Peyer's patch (tissue), 4 donors: ENCODE measurements around the gene MAPKBP1.

ENCODE experiments used
- POLR2A ChIP-seq, 2 donors: fragments of 450-650 bp; IDR thresholded peaks; one replicate each; pipeline ENCODE4 v1.5.1; 2017; ENCODE audit warnings: antibody characterized with exemption in 2 of 2, mild to moderate bottlenecking in 2 of 2, moderate library complexity in 2 of 2
- TF ChIP-seq, protein P1 (sequence below), 6 experiments: fragments of 450-650 bp in 4 of 6; fragments of 200-600 bp in 2 of 6; sonication (generic) in 1 of 6; IDR thresholded peaks; one replicate each; pipeline ENCODE4 v1.5.1; 2017 to 2019; ENCODE audit warnings: antibody characterized with exemption in 6 of 6, mild to moderate bottlenecking in 3 of 6, moderate library complexity in 1 of 6

DNA sequence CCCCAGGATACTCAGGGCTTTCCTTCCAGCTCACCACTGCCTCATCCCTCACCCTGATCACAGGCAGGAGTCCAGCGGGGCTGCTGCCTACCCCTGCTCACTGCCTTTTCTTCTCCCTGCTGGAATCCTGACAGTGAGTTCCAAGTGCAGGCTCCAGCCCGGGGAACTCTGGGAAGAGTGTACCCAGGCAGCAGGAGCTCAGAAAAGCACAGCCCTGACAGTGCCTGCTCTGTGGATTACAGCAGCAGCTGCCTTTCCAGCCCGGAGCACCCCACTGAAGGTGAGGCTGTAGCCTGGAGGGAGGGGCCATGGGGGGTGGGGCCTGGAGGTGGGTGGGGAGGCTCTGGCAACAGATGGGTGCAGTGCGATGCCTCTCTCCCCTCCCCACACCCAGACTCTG, 47.5 kb downstream of the MAPKBP1 start:
- TF ChIP-seq, protein P1, sequence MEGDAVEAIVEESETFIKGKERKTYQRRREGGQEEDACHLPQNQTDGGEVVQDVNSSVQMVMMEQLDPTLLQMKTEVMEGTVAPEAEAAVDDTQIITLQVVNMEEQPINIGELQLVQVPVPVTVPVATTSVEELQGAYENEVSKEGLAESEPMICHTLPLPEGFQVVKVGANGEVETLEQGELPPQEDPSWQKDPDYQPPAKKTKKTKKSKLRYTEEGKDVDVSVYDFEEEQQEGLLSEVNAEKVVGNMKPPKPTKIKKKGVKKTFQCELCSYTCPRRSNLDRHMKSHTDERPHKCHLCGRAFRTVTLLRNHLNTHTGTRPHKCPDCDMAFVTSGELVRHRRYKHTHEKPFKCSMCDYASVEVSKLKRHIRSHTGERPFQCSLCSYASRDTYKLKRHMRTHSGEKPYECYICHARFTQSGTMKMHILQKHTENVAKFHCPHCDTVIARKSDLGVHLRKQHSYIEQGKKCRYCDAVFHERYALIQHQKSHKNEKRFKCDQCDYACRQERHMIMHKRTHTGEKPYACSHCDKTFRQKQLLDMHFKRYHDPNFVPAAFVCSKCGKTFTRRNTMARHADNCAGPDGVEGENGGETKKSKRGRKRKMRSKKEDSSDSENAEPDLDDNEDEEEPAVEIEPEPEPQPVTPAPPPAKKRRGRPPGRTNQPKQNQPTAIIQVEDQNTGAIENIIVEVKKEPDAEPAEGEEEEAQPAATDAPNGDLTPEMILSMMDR (IDR thresholded peaks at IDR 0.05): no peak
- no peak for TF ChIP-seq POLR2A (IDR thresholded peaks at IDR 0.05)
